ENCODE results near the gene FEN1.

DNA sequence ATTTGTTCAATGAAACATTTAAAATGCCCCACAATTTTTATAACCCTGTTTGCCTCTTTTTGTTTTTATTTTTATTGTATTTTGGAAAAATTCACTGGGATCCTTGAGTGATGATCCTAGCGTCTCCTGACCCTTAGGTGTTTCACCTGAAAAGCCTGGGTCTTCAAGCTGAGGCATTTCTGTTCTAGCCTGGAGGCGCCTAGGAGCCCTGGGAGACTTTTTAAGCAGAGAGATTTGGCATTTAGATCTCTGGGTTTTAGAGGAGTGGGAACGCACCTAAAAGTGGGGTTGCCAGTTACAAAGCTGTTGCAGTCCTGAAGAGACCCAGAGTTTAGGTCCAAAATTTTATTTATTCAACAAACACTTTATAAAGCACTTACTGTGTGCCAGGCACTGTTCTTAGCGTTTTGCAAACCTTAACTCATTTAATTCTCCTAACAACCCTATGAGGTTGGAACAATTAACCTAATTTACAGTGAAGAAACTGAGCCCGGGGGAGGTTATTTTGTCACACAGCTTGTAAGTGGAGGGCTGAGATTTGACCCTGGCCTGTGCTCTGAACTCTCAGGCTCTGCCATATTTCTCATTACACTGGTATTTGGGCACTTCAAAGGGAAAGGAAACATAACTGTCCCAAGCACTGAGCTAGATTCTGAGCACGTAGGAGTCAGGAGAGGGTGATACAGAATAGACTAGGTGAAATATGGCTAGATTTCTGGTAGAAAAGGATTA is 24.9 kb downstream of the FEN1 start:
- TF ChIP-seq EP300 (IDR thresholded peaks at IDR 0.05; ENCODE audit: borderline replicate concordance) (no peak), TEAD4 (IDR thresholded peaks at IDR 0.05) (no peak), TAF1 (IDR thresholded peaks at IDR 0.05; ENCODE audit: low read depth) (no peak), RAD21 (IDR thresholded peaks at IDR 0.05; ENCODE audit: low read depth) (no peak)
- TF ChIP-seq, protein P1, sequence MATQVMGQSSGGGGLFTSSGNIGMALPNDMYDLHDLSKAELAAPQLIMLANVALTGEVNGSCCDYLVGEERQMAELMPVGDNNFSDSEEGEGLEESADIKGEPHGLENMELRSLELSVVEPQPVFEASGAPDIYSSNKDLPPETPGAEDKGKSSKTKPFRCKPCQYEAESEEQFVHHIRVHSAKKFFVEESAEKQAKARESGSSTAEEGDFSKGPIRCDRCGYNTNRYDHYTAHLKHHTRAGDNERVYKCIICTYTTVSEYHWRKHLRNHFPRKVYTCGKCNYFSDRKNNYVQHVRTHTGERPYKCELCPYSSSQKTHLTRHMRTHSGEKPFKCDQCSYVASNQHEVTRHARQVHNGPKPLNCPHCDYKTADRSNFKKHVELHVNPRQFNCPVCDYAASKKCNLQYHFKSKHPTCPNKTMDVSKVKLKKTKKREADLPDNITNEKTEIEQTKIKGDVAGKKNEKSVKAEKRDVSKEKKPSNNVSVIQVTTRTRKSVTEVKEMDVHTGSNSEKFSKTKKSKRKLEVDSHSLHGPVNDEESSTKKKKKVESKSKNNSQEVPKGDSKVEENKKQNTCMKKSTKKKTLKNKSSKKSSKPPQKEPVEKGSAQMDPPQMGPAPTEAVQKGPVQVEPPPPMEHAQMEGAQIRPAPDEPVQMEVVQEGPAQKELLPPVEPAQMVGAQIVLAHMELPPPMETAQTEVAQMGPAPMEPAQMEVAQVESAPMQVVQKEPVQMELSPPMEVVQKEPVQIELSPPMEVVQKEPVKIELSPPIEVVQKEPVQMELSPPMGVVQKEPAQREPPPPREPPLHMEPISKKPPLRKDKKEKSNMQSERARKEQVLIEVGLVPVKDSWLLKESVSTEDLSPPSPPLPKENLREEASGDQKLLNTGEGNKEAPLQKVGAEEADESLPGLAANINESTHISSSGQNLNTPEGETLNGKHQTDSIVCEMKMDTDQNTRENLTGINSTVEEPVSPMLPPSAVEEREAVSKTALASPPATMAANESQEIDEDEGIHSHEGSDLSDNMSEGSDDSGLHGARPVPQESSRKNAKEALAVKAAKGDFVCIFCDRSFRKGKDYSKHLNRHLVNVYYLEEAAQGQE (IDR thresholded peaks at IDR 0.05; ENCODE audit: low read depth), result no peak
